ENCODE data around the gene NOL7. TPM values are rescaled to one million over a fixed set of nuclear protein-coding genes. Genes with fewer than 3 reads are reported as not detected.
A peak's percentile ranks its signal among the peaks of the same experiment; 100 is the strongest.

The NOL7 gene
- total and polyA plus RNA-seq, 2 of the 8 experiments (the other 6 are each of a cell fraction or from before 2014, with no cell fraction given), result 16.4 to 70.4 TPM

- TF ChIP-seq CHD7 (IDR thresholded peaks at IDR 0.05; ENCODE audit: insufficient replicate concordance, low read length) (peak; percentile 42), SAP30 (IDR thresholded peaks at IDR 0.05; ENCODE audit: insufficient read depth, insufficient replicate concordance, low read length) (no peak)
Measured at GRCh38 chr6:13635948-13636658, 21.0 kb downstream of the NOL7 start (continued).
